DOHH2 (cell line): Measurements from ENCODE around the gene ZMYND8.

ENCODE experiments used
- CTCF ChIP-seq: fragments of 200-600 bp; sonication (generic); IDR thresholded peaks from one replicate; pipeline ENCODE4 v1.5.1; 2014; ENCODE audit warnings: antibody characterized with exemption, mild to moderate bottlenecking, low read depth, low read length; ENCODE audit not compliant: poor library complexity, severe bottlenecking
- EZH2phosphoT487 ChIP-seq: fragments of 200-600 bp; sonication (generic); IDR thresholded peaks from 2 replicates; pipeline ENCODE4 v1.6.1; 2017; ENCODE audit warnings: borderline replicate concordance, mild to moderate bottlenecking, antibody characterized with exemption, low read length, moderate library complexity, mixed read lengths

GRCh38 chr20:47173596-47174216 is 182.8 kb downstream of the ZMYND8 start:
- no peak for TF ChIP-seq CTCF
- no peak for TF ChIP-seq EZH2phosphoT487
